PFSK-1 (cell line): ENCODE results near the gene UGGT1.

Experiments used
- FOXP2 ChIP-seq: optimal IDR thresholded peaks from 2 replicates; pipeline ENCODE3; 2011; ENCODE audit warnings: borderline replicate concordance, control low read depth, inconsistent platforms; ENCODE audit not compliant: insufficient read depth; ENCODE audit errors: extremely low read length, extremely low read depth
- POLR2AphosphoS5 ChIP-seq: IDR thresholded peaks from 2 replicates; pipeline ENCODE4 v1.6.1; 2012; ENCODE audit warnings: low read depth, mild to moderate bottlenecking, control low read depth, low read length, moderate library complexity
- SIN3A ChIP-seq: IDR thresholded peaks from 2 replicates; pipeline ENCODE4 v1.6.1; 2012; ENCODE audit warnings: mild to moderate bottlenecking, low read length, moderate library complexity, borderline replicate concordance; ENCODE audit not compliant: insufficient read depth
- TAF1 ChIP-seq: IDR thresholded peaks from 2 replicates; pipeline ENCODE4 v1.6.1; 2012; ENCODE audit warnings: low read length, control low read depth, borderline replicate concordance; ENCODE audit not compliant: insufficient read depth
- TF ChIP-seq, protein P1 (sequence below), 2 experiments: IDR thresholded peaks; 2 replicates each; pipeline versions ENCODE4 v1.6.1 to v1.8.0; 2011 to 2012; ENCODE audit warnings: low read depth in 2 of 2, low read length in 2 of 2, control low read depth in 1 of 2, inconsistent platforms in 1 of 2, mild to moderate bottlenecking in 1 of 2, moderate library complexity in 1 of 2; ENCODE audit not compliant: insufficient read depth in 1 of 2

Gene UGGT1

DNA sequence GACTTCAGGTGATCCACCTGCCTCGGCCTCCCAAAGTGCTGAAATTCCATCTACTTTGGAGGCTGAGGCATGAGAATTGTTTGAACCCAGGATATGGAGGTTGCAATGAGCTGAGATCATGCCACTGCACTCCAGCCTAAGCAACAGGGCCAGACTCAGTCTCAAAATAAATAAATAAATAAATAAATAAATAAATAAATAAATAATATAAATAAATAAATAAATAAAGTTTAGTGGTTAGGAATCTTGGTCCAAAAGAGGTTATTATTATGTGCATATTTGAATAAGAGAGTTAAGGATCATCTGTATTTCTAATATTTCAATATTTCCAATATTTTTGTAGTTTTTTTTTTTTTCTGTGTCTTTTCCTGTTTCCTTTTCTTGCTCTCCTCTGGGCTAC, 136.9 kb downstream of the UGGT1 start:
- no peak for TF ChIP-seq SIN3A
- TF ChIP-seq FOXP2: no peak
- no peak for TF ChIP-seq POLR2AphosphoS5
- TF ChIP-seq, protein P1, sequence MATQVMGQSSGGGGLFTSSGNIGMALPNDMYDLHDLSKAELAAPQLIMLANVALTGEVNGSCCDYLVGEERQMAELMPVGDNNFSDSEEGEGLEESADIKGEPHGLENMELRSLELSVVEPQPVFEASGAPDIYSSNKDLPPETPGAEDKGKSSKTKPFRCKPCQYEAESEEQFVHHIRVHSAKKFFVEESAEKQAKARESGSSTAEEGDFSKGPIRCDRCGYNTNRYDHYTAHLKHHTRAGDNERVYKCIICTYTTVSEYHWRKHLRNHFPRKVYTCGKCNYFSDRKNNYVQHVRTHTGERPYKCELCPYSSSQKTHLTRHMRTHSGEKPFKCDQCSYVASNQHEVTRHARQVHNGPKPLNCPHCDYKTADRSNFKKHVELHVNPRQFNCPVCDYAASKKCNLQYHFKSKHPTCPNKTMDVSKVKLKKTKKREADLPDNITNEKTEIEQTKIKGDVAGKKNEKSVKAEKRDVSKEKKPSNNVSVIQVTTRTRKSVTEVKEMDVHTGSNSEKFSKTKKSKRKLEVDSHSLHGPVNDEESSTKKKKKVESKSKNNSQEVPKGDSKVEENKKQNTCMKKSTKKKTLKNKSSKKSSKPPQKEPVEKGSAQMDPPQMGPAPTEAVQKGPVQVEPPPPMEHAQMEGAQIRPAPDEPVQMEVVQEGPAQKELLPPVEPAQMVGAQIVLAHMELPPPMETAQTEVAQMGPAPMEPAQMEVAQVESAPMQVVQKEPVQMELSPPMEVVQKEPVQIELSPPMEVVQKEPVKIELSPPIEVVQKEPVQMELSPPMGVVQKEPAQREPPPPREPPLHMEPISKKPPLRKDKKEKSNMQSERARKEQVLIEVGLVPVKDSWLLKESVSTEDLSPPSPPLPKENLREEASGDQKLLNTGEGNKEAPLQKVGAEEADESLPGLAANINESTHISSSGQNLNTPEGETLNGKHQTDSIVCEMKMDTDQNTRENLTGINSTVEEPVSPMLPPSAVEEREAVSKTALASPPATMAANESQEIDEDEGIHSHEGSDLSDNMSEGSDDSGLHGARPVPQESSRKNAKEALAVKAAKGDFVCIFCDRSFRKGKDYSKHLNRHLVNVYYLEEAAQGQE (IDR thresholded peaks at IDR 0.05; ENCODE audit: insufficient read depth in 1 of 2, low read depth in 2 of 2, low read length in 2 of 2): no peak
- no peak for TF ChIP-seq TAF1

DNA sequence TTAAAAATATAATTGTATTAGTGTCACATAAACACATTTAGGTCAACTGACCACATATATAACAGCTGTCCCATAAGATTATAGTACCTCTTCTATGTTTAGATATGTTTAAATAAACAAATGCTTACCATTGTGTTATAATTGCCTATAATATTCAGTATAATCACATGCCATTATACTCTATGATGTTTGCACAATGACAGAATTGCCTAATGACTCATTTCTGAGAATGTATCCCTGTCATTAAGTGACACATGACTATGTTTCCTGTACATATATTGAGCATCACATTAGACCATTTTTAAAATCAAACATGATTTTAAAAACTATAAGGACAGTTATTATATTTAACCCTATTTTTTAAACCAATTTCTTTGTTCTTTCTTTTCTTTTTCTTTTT, 137.9 kb downstream of the UGGT1 start:
- no peak for TF ChIP-seq SIN3A
- TF ChIP-seq POLR2AphosphoS5: no peak
- TF ChIP-seq TAF1: no peak
- TF ChIP-seq, protein P1 (IDR thresholded peaks at IDR 0.05; ENCODE audit: insufficient read depth in 1 of 2, low read depth in 2 of 2, low read length in 2 of 2): no peak
- no peak for TF ChIP-seq FOXP2

DNA sequence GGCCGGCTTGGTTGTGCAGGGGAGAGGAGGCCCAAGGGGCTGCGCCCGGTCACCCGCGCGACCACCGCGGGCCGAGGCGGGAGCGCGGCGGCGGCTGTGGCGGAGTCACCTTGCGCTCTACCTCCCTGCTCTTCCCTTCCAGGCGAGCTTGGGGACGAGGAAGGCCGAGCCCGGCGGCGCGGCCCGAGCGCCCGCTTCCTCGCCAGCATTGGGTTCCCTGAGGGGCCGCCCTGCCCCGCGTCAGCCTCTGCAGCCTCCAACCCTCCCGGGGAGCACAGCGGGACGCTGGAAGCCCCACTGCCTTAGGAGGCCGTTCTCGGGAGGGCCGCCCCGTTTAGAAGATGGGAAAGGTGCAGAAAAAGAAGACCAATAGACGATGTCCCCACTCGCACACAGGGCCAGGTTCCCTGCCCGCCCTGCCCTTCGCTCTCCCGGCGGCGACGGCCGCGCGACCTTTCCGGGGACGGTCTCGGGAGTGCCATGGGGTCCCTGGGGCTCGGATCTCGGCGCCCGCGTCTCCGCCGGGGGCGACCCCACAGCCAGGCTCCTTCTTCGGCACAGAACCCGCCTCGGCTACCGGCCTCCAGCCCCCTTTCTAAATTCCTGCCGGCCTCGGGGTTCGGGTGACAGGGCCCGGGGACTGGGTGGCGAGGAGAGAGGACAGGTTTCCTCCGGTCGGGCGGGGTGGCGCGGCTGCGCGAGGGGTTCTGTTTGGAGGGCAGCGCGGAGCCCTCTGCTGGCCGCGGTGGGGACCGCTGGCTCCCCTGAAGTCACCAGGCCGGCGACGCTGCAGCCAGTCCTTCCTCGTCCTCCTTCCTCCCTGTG, 142.2 kb downstream of the UGGT1 start:
- no peak for TF ChIP-seq POLR2AphosphoS5
- TF ChIP-seq TAF1: no peak
- TF ChIP-seq FOXP2: peak; percentile 57
- TF ChIP-seq, protein P1 (IDR thresholded peaks at IDR 0.05; ENCODE audit: insufficient read depth in 1 of 2, low read depth in 2 of 2, low read length in 2 of 2): no peak

DNA sequence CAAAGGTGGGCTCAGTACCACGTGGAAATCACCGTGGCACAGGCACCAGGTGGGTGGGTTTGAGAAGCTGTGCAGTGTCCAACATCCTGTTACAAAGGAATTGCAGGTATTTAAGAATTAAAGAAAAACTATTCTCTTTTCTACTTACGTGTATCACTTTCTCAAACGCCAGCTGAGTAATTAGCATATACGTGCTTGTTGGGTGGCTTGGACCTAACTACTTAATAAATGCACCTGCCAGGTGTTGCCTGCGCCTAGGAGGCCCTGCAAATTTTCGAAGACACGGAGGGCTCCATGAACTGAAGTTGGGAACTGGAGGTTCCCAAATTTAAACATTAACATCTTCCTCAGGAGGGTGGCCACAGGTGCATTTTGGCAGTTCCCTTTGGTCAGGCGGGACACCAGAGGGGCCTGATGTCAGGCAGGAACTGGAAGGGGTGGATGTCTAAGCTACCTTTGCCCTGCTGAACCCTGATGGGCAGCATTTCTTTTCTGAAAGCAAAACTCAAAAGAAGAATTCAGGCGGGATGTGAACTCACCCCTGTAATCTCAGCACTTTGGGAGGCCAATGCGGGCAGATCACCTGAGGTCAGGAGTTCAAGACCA, 142.9 kb downstream of the UGGT1 start:
- TF ChIP-seq FOXP2: no peak
- TF ChIP-seq, protein P1 (IDR thresholded peaks at IDR 0.05; ENCODE audit: insufficient read depth in 1 of 2, low read depth in 2 of 2, low read length in 2 of 2): no peak
- TF ChIP-seq TAF1: no peak
- TF ChIP-seq SIN3A: no peak
- no peak for TF ChIP-seq POLR2AphosphoS5

DNA sequence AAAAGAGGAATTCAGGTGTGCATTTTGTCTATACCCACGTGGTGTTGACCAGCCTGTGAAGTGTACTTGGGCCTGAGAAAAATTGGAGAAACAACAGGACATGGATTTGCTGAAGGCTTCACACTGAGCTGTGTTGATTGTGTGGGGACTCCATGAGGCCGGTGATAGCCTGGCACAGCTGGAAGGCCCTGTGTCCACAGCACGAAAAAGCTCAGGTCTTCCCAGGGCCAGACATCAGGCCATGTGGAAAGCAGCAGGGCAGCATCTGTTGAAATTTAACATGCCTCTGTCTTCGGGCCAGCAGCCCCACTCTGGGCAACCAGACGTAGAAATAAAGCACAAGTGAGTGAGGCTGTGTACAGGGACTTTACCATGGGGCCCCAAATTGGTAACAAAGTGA, 143.6 kb downstream of the UGGT1 start:
- TF ChIP-seq TAF1: no peak
